CD4-positive, alpha-beta T cell treated with Interleukin-12 subunit alpha and Interleukin-12 subunit beta, for 1 hour (primary cell): Measurements from ENCODE around the gene ZCWPW1.
A peak's percentile ranks its signal among the peaks of the same experiment; 100 is the strongest.
"Not testable (repeated sequence)": the region's sequence is repeated elsewhere in the genome, so short reads cannot be mapped to it uniquely, and the experiment has no call there.

ENCODE experiments used
- DNase-seq: peaks from one replicate; pipeline ENCODE4 v3.0.0-alpha.2; 2020

ZCWPW1 gene

GRCh38 chr7:100372256-100372655, 56.2 kb downstream of the ZCWPW1 start:
- DNase-seq = no peak

GRCh38 chr7:100371561-100372171, 56.8 kb downstream of the ZCWPW1 start:
- no peak for DNase-seq

- no peak for DNase-seq
Measured at GRCh38 chr7:100370746-100371145, 57.8 kb downstream of the ZCWPW1 start.

GRCh38 chr7:100370303-100370702, 58.2 kb downstream of the ZCWPW1 start:
- no peak for DNase-seq

GRCh38 chr7:100369105-100369504, 59.4 kb downstream of the ZCWPW1 start:
- peak; percentile 48 for DNase-seq

- no peak for DNase-seq
Measured at GRCh38 chr7:100367676-100368613, 60.6 kb downstream of the ZCWPW1 start.

GRCh38 chr7:100367251-100367620, 61.3 kb downstream of the ZCWPW1 start:
- no peak for DNase-seq

- DNase-seq = no peak
Measured at GRCh38 chr7:100366411-100367250, 61.9 kb downstream of the ZCWPW1 start.

GRCh38 chr7:100365998-100366367, 62.5 kb downstream of the ZCWPW1 start:
- DNase-seq = not testable (repeated sequence)

GRCh38 chr7:100364480-100364879, 64.0 kb downstream of the ZCWPW1 start:
- DNase-seq = no peak

GRCh38 chr7:100363797-100364196, 64.7 kb downstream of the ZCWPW1 start:
- DNase-seq = not testable (repeated sequence)

- DNase-seq = no peak
Measured at GRCh38 chr7:100363098-100363497, 65.4 kb downstream of the ZCWPW1 start.

- DNase-seq = no peak
Measured at GRCh38 chr7:100360135-100360854, 68.2 kb downstream of the ZCWPW1 start.

GRCh38 chr7:100358857-100359212, 69.7 kb downstream of the ZCWPW1 start:
- no peak for DNase-seq

- DNase-seq = no peak
Measured at GRCh38 chr7:100358027-100358856, 70.3 kb downstream of the ZCWPW1 start, which contains the start of gene PILRB. PILRB (plus strand) TSS chr7:100358117; CDS start chr7:100358303, 186 bp downstream.

GRCh38 chr7:100357131-100357561, 71.4 kb downstream of the ZCWPW1 start:
- no peak for DNase-seq

- DNase-seq = no peak
Measured at GRCh38 chr7:100356416-100357068, 72.0 kb downstream of the ZCWPW1 start.

- DNase-seq = peak; percentile 51
Measured at GRCh38 chr7:100353685-100354330, 74.7 kb downstream of the ZCWPW1 start.

GRCh38 chr7:100352984-100353684, 75.4 kb downstream of the ZCWPW1 start:
- DNase-seq = no peak

- DNase-seq = not testable (repeated sequence)
Measured at GRCh38 chr7:100352230-100352781, 76.2 kb downstream of the ZCWPW1 start.
